VCaP (cell line): ENCODE measurements around the gene TAF9B.
A peak's percentile ranks its signal among the peaks of the same experiment; 100 is the strongest.

Experiments
- H3K27ac ChIP-seq: fragments of 450-650 bp; 2 replicates; pipeline ENCODE4 v1.5.1; 2017
- CTCF ChIP-seq: fragments of 450-650 bp; conservative IDR thresholded peaks from 2 replicates; pipeline ENCODE4 v1.5.1; 2017; ENCODE audit warnings: mild to moderate bottlenecking, moderate library complexity

TAF9B gene

GRCh38 chrX:78106651-78106986 is 32.8 kb downstream of the TAF9B start:
- no peak for TF ChIP-seq CTCF
- H3K27ac ChIP-seq = no peak overlapping the region

- H3K27ac ChIP-seq = peak overlapping the region; percentile 87; the same call in 1 of the 2 replicates
- TF ChIP-seq CTCF = no peak
Measured at GRCh38 chrX:78105944-78106650, 33.4 kb downstream of the TAF9B start.

- TF ChIP-seq CTCF = no peak
- H3K27ac ChIP-seq = peak overlapping the region; percentile 87
Measured at GRCh38 chrX:78104447-78105176, 34.8 kb downstream of the TAF9B start.

GRCh38 chrX:78103623-78104446 is 35.6 kb downstream of the TAF9B start, which contains the start of gene PGK1:
PGK1 (plus strand) TSS chrX:78104248; CDS start chrX:78104341, 93 bp downstream.
- TF ChIP-seq CTCF = no peak
- H3K27ac ChIP-seq = peak within 1 kb of the TSS; percentile 87

GRCh38 chrX:78103001-78103622 is 36.3 kb downstream of the TAF9B start:
- peak overlapping the region; percentile 87 for H3K27ac ChIP-seq
- TF ChIP-seq CTCF = no peak

- H3K27ac ChIP-seq = no peak overlapping the region
- TF ChIP-seq CTCF = no peak
Measured at GRCh38 chrX:78102091-78102490, 37.4 kb downstream of the TAF9B start.
